GM19463 (cell line): ENCODE measurements around the gene IL6.
"Not testable (repeated sequence)": the region's sequence is repeated elsewhere in the genome, so short reads cannot be mapped to it uniquely, and the experiment has no call there.

Experiments used
- ATAC-seq: cut with Tn5 transposase; IDR thresholded peaks from one replicate; pipeline ENCODE4 v1.9.1; 2021; ENCODE audit warnings: mild to moderate bottlenecking, moderate library complexity; ENCODE audit not compliant: unreplicated experiment

The IL6 gene

DNA sequence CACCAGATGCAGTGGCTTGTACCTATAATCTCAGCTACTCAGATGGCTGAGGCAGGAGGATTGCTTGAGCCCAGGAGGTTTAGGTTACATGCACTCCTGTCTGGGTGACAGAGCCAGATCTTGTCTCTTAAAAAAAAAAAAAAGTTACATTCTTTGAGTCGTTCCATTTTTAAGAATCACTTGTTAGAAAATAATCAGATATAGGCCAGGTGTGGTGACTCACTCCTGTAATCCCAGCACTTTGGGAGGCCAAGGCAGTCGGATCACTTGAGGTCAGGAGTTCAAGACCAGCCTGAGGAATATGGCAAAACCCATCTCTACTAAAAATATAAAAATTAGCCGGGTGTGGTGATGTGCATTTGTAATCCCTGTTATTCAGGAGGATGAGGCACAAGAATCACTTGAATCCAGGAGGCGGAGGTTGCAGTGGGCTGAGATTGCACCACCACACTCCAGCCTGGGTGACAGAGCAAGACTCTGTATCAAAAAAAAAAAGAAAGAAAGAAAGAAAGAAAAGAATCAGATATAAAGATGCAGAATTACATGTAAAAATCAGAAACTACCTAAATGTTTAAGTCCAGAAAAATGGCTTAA, 52.8 kb downstream of the IL6 start:
- not testable (repeated sequence) for ATAC-seq

DNA sequence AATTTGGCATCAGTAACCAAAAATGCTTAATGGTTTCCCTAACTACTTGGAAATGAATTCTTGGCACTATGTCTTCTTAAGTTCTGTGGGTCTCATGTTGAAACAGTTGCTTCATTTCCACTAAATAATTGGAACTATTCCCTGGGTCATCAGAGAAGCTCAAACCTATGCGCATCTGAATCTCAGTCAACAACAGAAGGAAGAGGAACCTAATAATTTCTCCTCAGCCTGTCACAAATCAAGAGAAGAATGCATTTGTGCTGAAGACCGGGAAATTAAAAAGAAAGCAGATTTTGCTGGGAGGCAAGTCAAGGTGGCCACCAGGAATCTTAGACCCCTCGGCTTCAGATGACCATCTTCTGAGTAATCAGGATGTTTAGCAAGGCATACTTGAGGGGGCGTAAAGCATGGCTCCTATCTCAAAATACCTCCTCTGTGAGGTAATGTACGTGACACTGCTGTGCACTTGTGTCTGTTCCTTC, 54.3 kb downstream of the IL6 start:
- ATAC-seq = no peak
